Cardiac septum (tissue), 1 donor: ENCODE results near the gene SGTA. TPM values are rescaled to one million over a fixed set of nuclear protein-coding genes. Genes with fewer than 3 reads are reported as not detected.

ENCODE experiments used
- DNase-seq: peaks from one replicate; pipeline ENCODE4 v3.0.0-alpha.2; 2020; ENCODE audit warnings: low spot score
- intact Hi-C: fragments of 100-400 bp; cut with DNase I; formaldehyde crosslinking; loops from one replicate; pipeline ENCODE4 v1.14.0; 2022
- total RNA-seq: library from RNA; stranded (reverse); fragmentation: NEBNext Ultra II Directional; extraction: Animal tissue kit (Norgen Biotek cat#: 25700); gene quantifications from one replicate; pipeline ENCODE4 v1.2.1, GENCODE V29; 2021
- donor health status: DM: no; HTN: no; CAD: no.

Gene SGTA
- total RNA-seq, 1 donor from 2014 or later, result 54.1 TPM

GRCh38 chr19:2775556-2776430, 7.3 kb downstream of the SGTA start:
- intact Hi-C loops, result no loop called here
- DNase-seq, result peak; percentile 89

GRCh38 chr19:2774953-2775555, 8.0 kb downstream of the SGTA start:
- DNase-seq, result no peak
- intact Hi-C loops, result loop anchor here (5.0 kb wide), 1 partner anchor 53 kb away; the partner anchor contains the start of gene DIRAS1

GRCh38 chr19:2774083-2774679, 8.9 kb downstream of the SGTA start:
- intact Hi-C loops, result loop anchor here (5.0 kb wide), 1 partner anchor 52 kb away; the partner anchor contains the start of gene DIRAS1
- no peak for DNase-seq

GRCh38 chr19:2771786-2772674, 11.0 kb downstream of the SGTA start:
- DNase-seq, result no peak
- intact Hi-C loops, result loop anchor here (5.0 kb wide), 1 partner anchor 50 kb away; the partner anchor contains the start of gene DIRAS1

GRCh38 chr19:2770055-2771013, 12.7 kb downstream of the SGTA start:
- peak; percentile 81 for DNase-seq
- intact Hi-C loops, result loop anchor here (5.0 kb wide), 1 partner anchor 48 kb away; the partner anchor contains the start of gene DIRAS1

- no peak for DNase-seq
- intact Hi-C loops, result no loop called here
Observed at GRCh38 chr19:2769218-2769617, 13.9 kb downstream of the SGTA start.

- DNase-seq, result no peak
- intact Hi-C loops, result no loop called here
Observed at GRCh38 chr19:2768365-2769132, 14.5 kb downstream of the SGTA start.

GRCh38 chr19:2767688-2768087, 15.4 kb downstream of the SGTA start:
- DNase-seq, result no peak
- intact Hi-C loops, result no loop called here

- DNase-seq, result no peak
- intact Hi-C loops, result no loop called here
Observed at GRCh38 chr19:2766594-2767372, 16.3 kb downstream of the SGTA start.

- DNase-seq, result no peak
Observed at GRCh38 chr19:2765376-2765775, 17.7 kb downstream of the SGTA start.

GRCh38 chr19:2764945-2765344, 18.1 kb downstream of the SGTA start:
- intact Hi-C loops, result no loop called here
- DNase-seq, result no peak

More at GRCh38 chr19:2765376-2765775, 17.7 kb downstream of the SGTA start:
- intact Hi-C loops, result no loop called here

- intact Hi-C loops, result no loop called here
- no peak for DNase-seq
Observed at GRCh38 chr19:2763687-2764086, 19.4 kb downstream of the SGTA start.

- no peak for DNase-seq
- intact Hi-C loops, result no loop called here
Observed at GRCh38 chr19:2762783-2763496, 20.1 kb downstream of the SGTA start.

GRCh38 chr19:2761876-2762782, 20.9 kb downstream of the SGTA start:
- no peak for DNase-seq
- intact Hi-C loops, result no loop called here

GRCh38 chr19:2761309-2761677, 21.8 kb downstream of the SGTA start:
- intact Hi-C loops, result no loop called here
- DNase-seq, result no peak
